ENCODE measurements around the gene SUV39H1.
A peak's percentile ranks its signal among the peaks of the same experiment; 100 is the strongest.
"Not testable (repeated sequence)": the region's sequence is repeated elsewhere in the genome, so short reads cannot be mapped to it uniquely, and the experiment has no call there.

Gene SUV39H1

GRCh38 chrX:48689208-48689920 lies 7.2 kb upstream of the SUV39H1 start:
- no peak for DNase-seq

GRCh38 chrX:48691746-48692145 lies 4.8 kb upstream of the SUV39H1 start:
- not testable (repeated sequence) for DNase-seq

GRCh38 chrX:48694776-48695533 lies 1.6 kb upstream of the SUV39H1 start:
- no peak for DNase-seq

- DNase-seq, result no peak
Measured at GRCh38 chrX:48695534-48695896, 1.0 kb upstream of the SUV39H1 start.

- no peak for DNase-seq
Measured at GRCh38 chrX:48695925-48696300, 621 bp upstream of the SUV39H1 start.

GRCh38 chrX:48696909-48697727 lies 584 bp downstream of the SUV39H1 start:
- DNase-seq, result peak; percentile 59

GRCh38 chrX:48698306-48698705 lies 1.8 kb downstream of the SUV39H1 start:
- DNase-seq, result no peak

GRCh38 chrX:48700246-48700645 lies 3.7 kb downstream of the SUV39H1 start:
- DNase-seq, result no peak

- DNase-seq, result no peak
Measured at GRCh38 chrX:48700951-48701653, 4.6 kb downstream of the SUV39H1 start.

GRCh38 chrX:48702032-48702431 lies 5.5 kb downstream of the SUV39H1 start:
- no peak for DNase-seq

- no peak for DNase-seq
Measured at GRCh38 chrX:48702716-48703115, 6.2 kb downstream of the SUV39H1 start.

GRCh38 chrX:48703228-48703627 lies 6.7 kb downstream of the SUV39H1 start:
- no peak for DNase-seq

GRCh38 chrX:48703642-48704481 lies 7.3 kb downstream of the SUV39H1 start:
- no peak for DNase-seq

GRCh38 chrX:48705871-48706270 lies 9.3 kb downstream of the SUV39H1 start:
- DNase-seq, result no peak

GRCh38 chrX:48709522-48710112 lies 13.1 kb downstream of the SUV39H1 start:
- no peak for DNase-seq

GRCh38 chrX:48711162-48711928 lies 14.8 kb downstream of the SUV39H1 start:
- DNase-seq, result no peak

GRCh38 chrX:48711929-48712505 lies 15.5 kb downstream of the SUV39H1 start:
- no peak for DNase-seq

GRCh38 chrX:48713847-48714246 lies 17.3 kb downstream of the SUV39H1 start:
- DNase-seq, result no peak

- DNase-seq, result no peak
Measured at GRCh38 chrX:48714573-48714972, 18.0 kb downstream of the SUV39H1 start.

- DNase-seq, result peak; percentile 60
Measured at GRCh38 chrX:48715072-48715471, 18.5 kb downstream of the SUV39H1 start.
